HG03457 (cell line): ENCODE results near the gene LYZ.
"Not testable (repeated sequence)": the region's sequence is repeated elsewhere in the genome, so short reads cannot be mapped to it uniquely, and the experiment has no call there.

Experiments used
- ATAC-seq: cut with Tn5 transposase; IDR thresholded peaks from one replicate; pipeline ENCODE4 v1.9.1; 2021; ENCODE audit warnings: moderate number of reproducible peaks; ENCODE audit not compliant: unreplicated experiment

LYZ gene

DNA sequence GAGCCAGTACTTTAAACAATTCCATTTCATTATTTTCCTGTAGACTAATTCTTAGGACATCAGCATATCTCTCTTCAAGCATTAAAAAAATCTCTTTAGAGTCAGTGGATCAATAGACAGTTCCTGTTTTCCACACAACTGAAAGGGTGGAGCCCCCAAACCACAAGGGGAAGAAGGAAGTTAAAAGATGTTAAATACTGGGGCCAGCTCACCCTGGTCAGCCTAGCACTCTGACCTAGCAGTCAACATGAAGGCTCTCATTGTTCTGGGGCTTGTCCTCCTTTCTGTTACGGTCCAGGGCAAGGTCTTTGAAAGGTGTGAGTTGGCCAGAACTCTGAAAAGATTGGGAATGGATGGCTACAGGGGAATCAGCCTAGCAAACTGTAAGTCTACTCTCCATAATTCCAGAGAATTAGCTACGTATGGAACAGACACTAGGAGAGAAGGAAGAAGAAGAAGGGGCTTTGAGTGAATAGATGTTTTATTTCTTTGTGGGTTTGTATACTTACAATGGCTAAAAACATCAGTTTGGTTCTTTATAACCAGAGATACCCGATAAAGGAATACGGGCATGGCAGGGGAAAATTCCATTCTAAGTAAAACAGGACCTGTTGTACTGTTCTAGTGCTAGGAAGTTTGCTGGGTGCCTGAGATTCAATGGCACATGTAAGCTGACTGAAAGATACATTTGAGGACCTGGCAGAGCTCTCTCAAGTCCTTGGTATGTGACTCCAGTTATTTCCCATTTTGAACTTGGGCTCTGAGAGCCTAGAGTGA is at the start of gene LYZ:
Gene LYZ, plus strand, starts transcription at position 220 of the 777 bp plus-strand sequence. Its CDS starts 28 bp downstream, at position 248.
- ATAC-seq = no peak

DNA sequence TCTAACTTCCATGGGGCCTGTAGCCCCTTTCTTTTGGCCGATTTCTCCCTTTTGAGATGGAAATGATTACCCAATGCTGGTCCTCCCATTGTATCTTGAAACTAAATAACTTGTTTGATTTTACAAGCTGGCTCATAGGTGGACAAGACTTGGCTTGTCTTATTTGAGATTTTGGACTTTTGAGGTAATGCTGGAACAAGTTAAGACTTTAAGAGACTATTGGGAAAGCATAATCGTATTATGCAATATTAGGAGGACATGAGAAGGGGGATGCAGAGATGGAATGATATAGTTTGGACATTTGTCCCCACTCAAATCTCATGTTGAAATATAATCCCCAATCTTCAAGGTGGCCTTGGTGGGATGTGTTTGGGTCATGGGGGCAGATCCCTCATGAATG is 49.2 kb upstream of the LYZ start:
- no peak for ATAC-seq

DNA sequence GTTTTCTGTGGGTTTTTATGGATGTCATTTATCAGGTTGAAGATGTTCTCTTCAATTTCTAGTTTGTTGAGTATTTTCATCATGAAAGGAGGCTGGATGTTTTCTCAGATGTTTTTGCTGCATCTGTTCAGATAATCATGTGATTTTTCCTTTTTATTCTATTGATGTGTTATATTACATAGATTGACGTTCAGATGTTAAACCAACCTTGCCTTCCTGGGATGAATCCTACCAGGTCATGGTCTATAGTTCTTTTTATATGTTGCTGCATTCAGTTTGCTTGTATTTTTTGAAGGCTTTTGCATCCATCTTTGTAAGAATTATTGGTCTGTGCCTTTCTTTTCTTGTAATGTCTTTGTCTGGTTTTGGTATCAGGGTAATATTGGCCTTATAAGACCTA is 43.9 kb upstream of the LYZ start:
- ATAC-seq = no peak

- no peak for ATAC-seq
Observed at GRCh38 chr12:69309461-69309860, 38.7 kb upstream of the LYZ start.

GRCh38 chr12:69313209-69313608 is 35.0 kb upstream of the LYZ start:
- no peak for ATAC-seq

DNA sequence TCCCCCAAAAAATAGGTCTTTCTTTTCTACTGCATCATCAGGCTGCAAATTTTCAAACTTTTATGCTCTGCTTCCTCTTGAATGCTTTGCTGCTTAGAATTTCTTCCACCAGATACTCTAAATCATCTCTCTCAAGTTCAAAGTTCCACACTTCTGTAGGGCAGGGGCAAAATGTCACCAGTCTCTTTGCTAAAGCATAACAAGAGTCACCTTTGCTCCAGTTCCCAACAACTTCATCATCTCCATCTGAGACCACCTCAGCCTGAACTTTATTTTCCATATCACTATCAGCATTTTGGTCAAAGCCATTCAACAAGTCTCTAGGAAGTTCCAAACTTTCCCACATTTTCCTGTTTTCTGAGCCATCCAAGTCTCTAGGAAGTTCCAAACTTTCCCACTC is 31.4 kb upstream of the LYZ start:
- not testable (repeated sequence) for ATAC-seq

GRCh38 chr12:69317233-69317632 is 30.9 kb upstream of the LYZ start:
- not testable (repeated sequence) for ATAC-seq

DNA sequence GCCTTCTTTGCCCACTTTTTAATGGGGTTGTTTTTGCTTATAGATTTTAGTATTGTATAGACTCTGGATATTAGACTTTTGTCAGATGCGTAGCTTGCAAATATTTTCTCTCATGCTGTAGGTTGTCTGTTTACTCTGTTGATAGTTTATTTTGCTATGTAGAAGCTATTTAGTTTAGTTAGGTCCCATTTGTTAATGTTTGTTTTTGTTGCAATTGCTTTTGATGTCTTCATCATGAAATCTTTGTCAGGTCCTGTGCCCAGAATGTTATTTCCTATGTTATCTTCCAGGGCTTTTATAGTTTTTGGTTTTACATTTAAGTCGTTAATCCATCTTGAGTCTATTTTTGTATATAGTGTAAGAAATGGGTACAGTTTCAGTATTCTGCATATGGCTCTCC is 30.0 kb upstream of the LYZ start:
- ATAC-seq = no peak

- ATAC-seq = no peak
Observed at GRCh38 chr12:69321351-69321750, 26.8 kb upstream of the LYZ start.

- peak; percentile 96 for ATAC-seq
Observed at GRCh38 chr12:69324797-69325466, 23.2 kb upstream of the LYZ start.

DNA sequence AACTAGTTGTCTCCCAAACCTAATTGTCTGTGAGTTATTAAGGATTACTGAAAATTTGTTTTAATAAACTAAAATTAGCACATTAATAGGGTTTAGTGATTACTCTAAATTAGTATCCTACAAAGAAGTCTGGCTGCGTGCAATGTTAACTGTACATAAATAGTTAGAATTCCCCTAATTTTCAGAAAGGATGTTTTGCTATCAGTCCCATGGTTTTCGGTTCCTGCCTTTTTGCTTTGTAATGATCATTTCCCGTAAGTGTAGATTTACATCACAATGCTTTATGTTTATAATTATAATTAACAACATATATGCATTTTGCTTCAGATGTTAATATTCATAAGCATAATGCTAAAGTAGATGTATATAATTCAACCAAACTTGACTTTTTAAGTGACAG is 19.8 kb upstream of the LYZ start:
- no peak for ATAC-seq

DNA sequence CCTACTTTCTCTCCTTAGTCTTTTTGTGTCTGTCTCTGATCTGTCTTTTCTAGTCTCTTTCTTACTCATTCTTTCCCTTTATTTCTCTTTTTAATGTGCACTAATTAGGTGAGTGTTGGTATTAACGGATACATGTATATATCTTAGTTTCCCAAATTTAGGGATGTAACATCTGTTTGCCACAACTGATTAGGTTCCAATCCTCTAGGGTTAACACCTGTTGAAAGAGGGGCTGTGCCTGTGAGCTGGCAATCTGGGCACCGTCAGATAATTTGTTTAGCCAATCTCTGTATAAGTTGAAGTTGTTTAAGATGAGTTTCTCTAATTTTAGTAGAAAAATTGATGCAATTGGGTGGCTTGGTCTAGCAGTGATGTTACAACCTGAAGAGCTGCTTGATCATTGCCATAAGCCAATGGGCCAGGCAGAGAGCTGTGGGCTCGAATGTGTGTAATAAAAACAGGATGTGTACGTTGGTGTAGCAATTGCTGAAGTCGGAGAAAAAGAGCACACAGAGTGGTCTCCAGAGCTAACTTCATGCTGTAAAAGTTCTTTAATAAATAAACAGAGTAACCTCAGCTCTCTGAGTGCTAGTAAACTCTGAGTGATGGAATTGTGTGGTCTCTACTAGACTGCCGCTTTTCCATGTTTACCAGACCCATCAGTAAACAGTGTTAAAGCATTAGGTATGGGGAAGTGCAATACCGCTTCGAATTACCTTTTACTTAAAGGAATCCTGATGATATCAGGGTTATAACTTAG is 18.3 kb upstream of the LYZ start:
- no peak for ATAC-seq

DNA sequence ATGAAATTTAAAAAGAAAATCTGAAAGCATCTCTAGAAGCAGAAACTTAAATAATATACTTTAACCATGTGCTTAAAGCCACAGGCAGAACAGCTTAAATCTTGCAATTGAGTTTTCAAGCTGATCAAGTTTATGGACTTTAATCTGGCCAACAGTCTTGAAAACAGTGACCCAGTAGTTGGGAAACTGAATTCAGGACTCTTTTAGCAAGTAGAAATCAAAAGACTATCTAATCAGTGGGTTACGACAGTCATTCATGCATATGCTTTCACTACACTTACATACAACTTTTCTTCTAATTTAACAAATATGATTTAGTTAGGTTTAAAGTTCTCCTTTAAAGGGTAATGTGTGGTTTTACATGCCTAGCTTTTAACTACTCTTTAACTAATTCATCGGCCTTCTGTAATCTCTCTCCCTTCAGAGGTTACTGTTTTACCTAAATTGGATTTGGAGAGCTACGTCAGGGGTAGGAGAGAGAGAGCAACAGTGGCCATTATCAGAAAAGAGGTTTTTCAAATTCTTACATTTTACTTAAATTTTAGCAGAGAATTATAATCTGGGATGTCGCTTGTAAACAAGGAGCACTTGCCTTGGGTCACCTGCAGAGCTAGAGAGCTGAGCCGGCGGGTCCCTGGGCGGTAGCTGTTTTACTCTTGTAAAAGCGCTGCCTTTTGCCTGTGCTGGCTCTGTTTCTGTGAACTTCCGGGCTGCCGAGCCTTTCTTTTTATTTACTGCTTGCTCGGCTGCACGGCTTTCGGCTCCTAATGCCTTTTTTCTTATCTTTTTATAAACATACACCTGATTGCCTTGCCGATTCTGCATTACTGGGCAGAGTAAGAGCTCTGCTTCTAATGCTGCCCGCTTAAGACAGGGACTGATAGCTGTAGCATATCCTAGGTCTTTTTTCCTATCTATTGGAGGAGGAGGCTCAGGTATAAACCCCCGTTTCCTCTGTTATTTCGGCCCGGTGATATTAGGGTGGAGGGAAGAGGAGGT is 17.4 kb upstream of the LYZ start:
- peak; percentile 77 for ATAC-seq

DNA sequence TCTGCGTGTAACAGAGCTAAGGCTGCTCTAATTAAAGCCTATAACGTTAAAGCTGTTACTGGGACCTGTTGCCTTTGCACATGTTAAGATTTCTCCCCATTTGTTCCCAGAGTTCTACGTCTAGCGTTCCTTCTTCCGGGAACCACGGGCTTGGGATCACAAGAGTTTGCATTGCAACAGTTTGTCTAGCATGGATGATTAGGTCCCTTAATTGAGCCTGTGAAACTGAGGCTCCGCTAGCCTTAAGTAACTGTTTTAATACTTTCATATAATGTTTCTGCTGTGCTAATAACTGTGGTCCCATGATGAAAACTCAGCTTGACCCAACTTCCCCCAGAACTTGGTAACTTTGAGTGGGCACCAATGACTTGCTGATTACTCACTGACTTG is 16.7 kb upstream of the LYZ start:
- no peak for ATAC-seq

DNA sequence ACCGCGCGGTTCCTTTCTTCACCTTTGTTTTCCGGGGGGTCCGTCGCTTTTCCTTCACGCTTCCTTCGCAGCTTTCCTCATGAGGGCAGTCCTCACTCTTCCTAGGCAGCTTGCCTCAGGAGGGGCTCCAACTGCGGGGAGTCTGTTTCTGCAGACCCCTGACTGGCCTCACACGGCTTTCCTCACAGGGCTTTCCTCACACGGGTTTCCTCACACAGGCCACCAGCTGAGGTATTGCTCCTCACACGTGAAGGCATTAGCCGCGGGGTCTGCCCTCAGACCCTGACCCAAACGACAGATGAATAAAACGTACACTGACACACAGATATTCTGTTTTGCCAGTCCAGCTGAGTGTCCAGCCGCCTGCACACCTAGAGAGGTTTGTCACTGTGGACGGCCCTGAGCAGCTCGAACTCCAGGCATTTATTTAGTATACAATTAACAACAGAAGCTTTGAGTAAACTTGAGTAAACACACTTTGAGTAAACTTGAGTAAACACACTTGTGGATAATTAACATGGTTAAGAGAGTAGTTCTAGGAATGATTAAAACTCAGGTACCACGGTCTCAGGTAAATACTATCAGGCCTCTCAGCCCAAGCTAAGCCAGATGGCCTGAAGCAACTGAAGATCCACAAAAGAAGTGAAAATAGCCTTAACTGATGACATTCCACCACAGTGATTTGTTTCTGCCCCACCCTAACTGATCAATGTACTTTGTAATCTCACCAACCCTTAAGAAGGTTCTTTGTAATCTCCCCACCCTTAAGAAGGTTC is 16.1 kb upstream of the LYZ start:
- no peak for ATAC-seq

- ATAC-seq = no peak
Observed at GRCh38 chr12:69332815-69333358, 15.3 kb upstream of the LYZ start.

DNA sequence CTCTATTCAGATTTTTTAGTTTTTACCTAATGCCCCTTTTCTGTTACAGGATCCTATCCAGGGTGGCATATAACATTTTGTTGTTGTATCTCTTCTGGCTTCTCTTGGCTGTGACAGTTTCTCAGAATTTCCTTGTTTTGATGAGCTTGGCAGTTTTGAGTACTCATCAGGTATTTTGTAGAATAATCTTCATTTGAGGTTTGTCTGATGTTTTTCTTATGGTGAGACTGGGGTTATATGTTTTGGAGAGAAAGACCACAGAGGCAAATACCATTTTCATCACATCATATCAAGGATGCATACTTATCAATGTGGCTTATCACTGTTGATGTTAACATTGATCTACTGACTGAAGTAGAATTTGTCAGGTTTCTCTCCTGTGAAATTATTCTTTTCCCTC is 14.0 kb upstream of the LYZ start:
- ATAC-seq = no peak

GRCh38 chr12:69337311-69338090 is 10.7 kb upstream of the LYZ start:
- no peak for ATAC-seq
